PC-9 (cell line): ENCODE measurements around the gene EVI5. TPM values are rescaled to one million over a fixed set of nuclear protein-coding genes. Genes with fewer than 3 reads are reported as not detected.
"Not testable (repeated sequence)": the region's sequence is repeated elsewhere in the genome, so short reads cannot be mapped to it uniquely, and the experiment has no call there.

ENCODE experiments used
- BruUV-seq: library from RNA; stranded (reverse); fragments of 400-500 nt; replicated peaks from 2 replicates; lab custom pipeline; 2021; lab: Mats Ljungman, UMichigan
- CTCF ChIA-PET: fragments of 300-600 bp; sonication (Branson Sonifier 250); formaldehyde crosslinking; loops from one replicate; lab custom pipeline; 2022; ENCODE audit warnings: antibody characterized with exemption; lab: Charles Lee
- POLR2A ChIA-PET: fragments of 300-600 bp; sonication (Branson Sonifier 250); formaldehyde crosslinking; loops from one replicate; lab custom pipeline; 2022; ENCODE audit warnings: antibody characterized with exemption; ENCODE audit not compliant: unreplicated experiment; lab: Charles Lee
- DNase-seq, 2 experiments: peaks; one replicate each; pipeline versions ENCODE4 v3.0.0 to v3.0.0-alpha.2; 2015 to 2022; ENCODE audit warnings: mixed read lengths in 1 of 2
- H2AFZ ChIP-seq: fragments of 200-600 bp; sonication (generic); 2 replicates; pipeline ENCODE4 v1.8.1; 2017; ENCODE audit warnings: antibody characterized with exemption
- H3F3A ChIP-seq: fragments of 200-600 bp; sonication (generic); 2 replicates; pipeline ENCODE4 v1.8.1; 2017; ENCODE audit warnings: antibody characterized with exemption, mild to moderate bottlenecking, low read depth; ENCODE audit not compliant: insufficient read depth
- H3K27ac ChIP-seq: fragments of 200-600 bp; sonication (generic); 2 replicates; pipeline ENCODE4 v1.6.1; 2016; ENCODE audit warnings: mixed run types
- H3K27me3 ChIP-seq: fragments of 200-600 bp; sonication (generic); 2 replicates; pipeline ENCODE4 v1.6.1; 2016; ENCODE audit warnings: low read depth, mixed run types; ENCODE audit not compliant: insufficient read depth
- H3K36me3 ChIP-seq: fragments of 200-600 bp; sonication (generic); 2 replicates; pipeline ENCODE4 v1.6.1; 2016; ENCODE audit warnings: low read depth, mixed run types
- H3K4me1 ChIP-seq: fragments of 200-600 bp; sonication (generic); replicated peaks from 2 replicates; pipeline ENCODE4 v1.6.1; 2016; ENCODE audit warnings: mixed run types; ENCODE audit not compliant: insufficient read depth
- H3K4me2 ChIP-seq: fragments of 200-600 bp; sonication (generic); 2 replicates; pipeline ENCODE4 v1.6.1; 2017; ENCODE audit warnings: mixed run types
- H3K4me3 ChIP-seq: fragments of 200-600 bp; sonication (generic); 2 replicates; pipeline ENCODE4 v1.6.1; 2016; ENCODE audit warnings: mixed run types
- H3K79me2 ChIP-seq: fragments of 200-600 bp; sonication (generic); 2 replicates; pipeline ENCODE4 v1.6.1; 2017; ENCODE audit warnings: low read depth, mixed run types
- H3K9me2 ChIP-seq: fragments of 200-600 bp; sonication (generic); 2 replicates; pipeline ENCODE4 v1.8.1; 2017; ENCODE audit warnings: mild to moderate bottlenecking; ENCODE audit not compliant: insufficient read depth
- H3K9me3 ChIP-seq: fragments of 200-600 bp; sonication (generic); 2 replicates; pipeline ENCODE4 v1.8.1; 2016; ENCODE audit warnings: low read depth; ENCODE audit not compliant: insufficient read depth
- H4K20me1 ChIP-seq: fragments of 200-600 bp; sonication (generic); 2 replicates; pipeline ENCODE4 v1.8.1; 2017; ENCODE audit not compliant: insufficient read depth
- EZH2 ChIP-seq: fragments of 200-600 bp; sonication (generic); IDR thresholded peaks from 2 replicates; pipeline ENCODE4 v1.8.0; 2017; ENCODE audit warnings: antibody characterized with exemption, low read depth
- intact Hi-C: fragments of 100-400 bp; cut with micrococcal nuclease; formaldehyde crosslinking; loops from one replicate; pipeline ENCODE4 v1.10.0; 2022; ENCODE audit not compliant: unreplicated experiment
- total RNA-seq: library from RNA; stranded (reverse); gene quantifications from 2 replicates; pipeline ENCODE4 v1.2.3, GENCODE V29; 2021
- TF ChIP-seq, protein P1 (sequence below): fragments of 200-600 bp; sonication (generic); conservative IDR thresholded peaks from 2 replicates; pipeline ENCODE4 v1.6.1; 2017; ENCODE audit warnings: mixed run types, antibody characterized with exemption, mild to moderate bottlenecking, moderate library complexity

Gene EVI5
- total RNA-seq, 1 experiment from 2014 or later: 32.0 TPM

DNA sequence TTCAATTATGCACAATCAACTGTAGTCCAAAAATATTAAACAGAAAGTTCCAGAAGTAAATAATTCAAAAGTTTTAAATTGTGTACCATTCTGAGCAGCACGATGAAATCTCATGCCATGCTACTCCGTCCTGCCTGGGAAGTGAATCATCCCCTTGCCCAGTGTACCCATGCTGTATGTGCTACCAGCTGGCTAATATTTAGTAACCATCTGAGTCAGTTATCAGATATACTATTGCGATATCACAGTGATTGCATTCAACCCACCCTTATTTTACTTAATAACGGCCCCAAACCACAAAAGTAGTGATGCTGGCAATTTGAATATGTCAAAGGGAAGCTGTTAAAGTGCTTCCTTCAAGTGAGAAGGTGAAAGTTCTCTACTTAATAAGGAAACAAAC lies 56.2 kb downstream of the EVI5 start:
- Histone ChIP-seq H3F3A (no peaks in the 10 kb centered on the region; the same call in 1 of the 2 replicates), H3K36me3 (no peaks in the 10 kb centered on the region), H3K9me2 (no peaks in the 10 kb centered on the region), H3K4me3 (no peak overlapping the region), H3K27me3 (no peaks in the 10 kb centered on the region), H2AFZ (no peak overlapping the region), H3K4me2 (no peak overlapping the region), H3K9me3 (no peaks in the 10 kb centered on the region), H4K20me1 (no peaks in the 10 kb centered on the region), H3K79me2 (peaks cover 4% of the 10 kb centered on the region; the same call in 1 of the 2 replicates), H3K27ac (peak overlapping the region; percentile 28), H3K4me1 (no peaks in the 10 kb centered on the region)
- no TSS peak for BruUV-seq
- CTCF ChIA-PET: no interaction called here
- no peak for TF ChIP-seq EZH2
- TF ChIP-seq, protein P1, sequence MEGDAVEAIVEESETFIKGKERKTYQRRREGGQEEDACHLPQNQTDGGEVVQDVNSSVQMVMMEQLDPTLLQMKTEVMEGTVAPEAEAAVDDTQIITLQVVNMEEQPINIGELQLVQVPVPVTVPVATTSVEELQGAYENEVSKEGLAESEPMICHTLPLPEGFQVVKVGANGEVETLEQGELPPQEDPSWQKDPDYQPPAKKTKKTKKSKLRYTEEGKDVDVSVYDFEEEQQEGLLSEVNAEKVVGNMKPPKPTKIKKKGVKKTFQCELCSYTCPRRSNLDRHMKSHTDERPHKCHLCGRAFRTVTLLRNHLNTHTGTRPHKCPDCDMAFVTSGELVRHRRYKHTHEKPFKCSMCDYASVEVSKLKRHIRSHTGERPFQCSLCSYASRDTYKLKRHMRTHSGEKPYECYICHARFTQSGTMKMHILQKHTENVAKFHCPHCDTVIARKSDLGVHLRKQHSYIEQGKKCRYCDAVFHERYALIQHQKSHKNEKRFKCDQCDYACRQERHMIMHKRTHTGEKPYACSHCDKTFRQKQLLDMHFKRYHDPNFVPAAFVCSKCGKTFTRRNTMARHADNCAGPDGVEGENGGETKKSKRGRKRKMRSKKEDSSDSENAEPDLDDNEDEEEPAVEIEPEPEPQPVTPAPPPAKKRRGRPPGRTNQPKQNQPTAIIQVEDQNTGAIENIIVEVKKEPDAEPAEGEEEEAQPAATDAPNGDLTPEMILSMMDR: no peak
- POLR2A ChIA-PET: no interaction called here
- no peak for DNase-seq
- intact Hi-C loops: no loop called here

DNA sequence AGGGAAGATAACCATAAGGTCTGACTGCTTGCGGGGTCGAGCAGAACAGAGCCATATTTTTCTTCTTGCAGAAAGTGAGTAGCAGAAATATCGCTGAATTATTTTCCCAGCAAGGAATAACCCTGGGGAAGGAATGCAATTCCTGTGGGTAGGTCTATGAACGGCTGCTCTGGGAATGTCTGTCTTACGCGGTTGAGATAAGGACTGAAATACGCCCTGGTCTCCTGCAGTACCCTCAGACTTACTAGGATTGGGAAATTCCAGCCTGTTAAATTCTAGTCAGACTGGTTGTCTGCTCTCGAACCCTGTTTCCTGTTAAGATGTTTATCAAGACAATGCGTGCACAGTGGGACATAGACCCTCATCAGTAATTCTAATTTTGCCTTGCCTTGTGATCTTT lies 61.2 kb downstream of the EVI5 start:
- H3K27me3 ChIP-seq, intact Hi-C loops, CTCF ChIA-PET: not testable (repeated sequence)

GRCh38 chr1:92721886-92722285 lies 63.0 kb downstream of the EVI5 start:
- TF ChIP-seq, protein P1: no peak
- POLR2A ChIA-PET: no interaction called here

More for the DNA sequence above, 61.2 kb downstream of the EVI5 start:
- H3K4me3 ChIP-seq, H3K9me3 ChIP-seq, H3K79me2 ChIP-seq, POLR2A ChIA-PET, H3K27ac ChIP-seq, H2AFZ ChIP-seq, H3F3A ChIP-seq, H3K4me1 ChIP-seq, BruUV-seq, H3K9me2 ChIP-seq, H4K20me1 ChIP-seq, H3K36me3 ChIP-seq, H3K4me2 ChIP-seq: not testable (repeated sequence)
- peak in 1 of 2 experiments; percentile 28 for DNase-seq

GRCh38 chr1:92721157-92721556 lies 63.8 kb downstream of the EVI5 start:
- CTCF ChIA-PET, POLR2A ChIA-PET, BruUV-seq, DNase-seq, H3K9me2 ChIP-seq, H3K27me3 ChIP-seq, H3F3A ChIP-seq, intact Hi-C loops, H2AFZ ChIP-seq, H3K4me3 ChIP-seq, H3K4me2 ChIP-seq, H3K9me3 ChIP-seq, H3K27ac ChIP-seq, H3K4me1 ChIP-seq, H3K79me2 ChIP-seq, H4K20me1 ChIP-seq, H3K36me3 ChIP-seq: not testable (repeated sequence)

More at GRCh38 chr1:92721886-92722285, 63.0 kb downstream of the EVI5 start:
- intact Hi-C loops: no loop called here
- BruUV-seq: no TSS peak
- Histone ChIP-seq H3K36me3 (no peaks in the 10 kb centered on the region), H3K27ac (no peak overlapping the region), H3K9me2 (no peaks in the 10 kb centered on the region), H3K4me3 (no peak overlapping the region), H4K20me1 (no peaks in the 10 kb centered on the region), H3K9me3 (no peaks in the 10 kb centered on the region), H3K79me2 (peaks cover under 1% of the 10 kb centered on the region; the same call in 1 of the 2 replicates), H3K4me2 (no peak overlapping the region), H3F3A (no peaks in the 10 kb centered on the region), H2AFZ (no peak overlapping the region), H3K27me3 (no peaks in the 10 kb centered on the region), H3K4me1 (no peaks in the 10 kb centered on the region)
- no peak for DNase-seq
- CTCF ChIA-PET: no interaction called here

GRCh38 chr1:92715476-92715951 lies 69.4 kb downstream of the EVI5 start:
- H2AFZ ChIP-seq, CTCF ChIA-PET, POLR2A ChIA-PET, H3K36me3 ChIP-seq, H3K79me2 ChIP-seq, H4K20me1 ChIP-seq, BruUV-seq, H3K9me2 ChIP-seq, H3K27me3 ChIP-seq, H3K9me3 ChIP-seq, H3K4me1 ChIP-seq, H3F3A ChIP-seq, intact Hi-C loops, H3K27ac ChIP-seq, H3K4me2 ChIP-seq, H3K4me3 ChIP-seq: not testable (repeated sequence)
- peak in 1 of 2 experiments; percentile 18 for DNase-seq
